Measurements from ENCODE around the gene SPCS3.

- no peak for TF ChIP-seq REST (IDR thresholded peaks at IDR 0.05; ENCODE audit: insufficient read depth in 1 of 2, low read depth in 2 of 2, low read length in 2 of 2)
- TF ChIP-seq POLR2AphosphoS5 (IDR thresholded peaks at IDR 0.05; ENCODE audit: low read depth, low read length), result no peak
Measured at GRCh38 chr4:176357359-176358082, 37.8 kb downstream of the SPCS3 start.
